Peyer's patch (tissue), 4 donors: Measurements from ENCODE around the gene FABP7.

Experiments used
- CTCF ChIP-seq, 6 experiments: fragments of 450-650 bp in 4 of 6; fragments of 200-600 bp in 2 of 6; sonication (generic) in 1 of 6; IDR thresholded peaks; one replicate each; pipeline ENCODE4 v1.5.1; 2017 to 2019; ENCODE audit warnings: antibody characterized with exemption in 6 of 6, mild to moderate bottlenecking in 3 of 6, moderate library complexity in 1 of 6
- POLR2A ChIP-seq, 2 donors: fragments of 450-650 bp; IDR thresholded peaks; one replicate each; pipeline ENCODE4 v1.5.1; 2017; ENCODE audit warnings: antibody characterized with exemption in 2 of 2, mild to moderate bottlenecking in 2 of 2, moderate library complexity in 2 of 2

GRCh38 chr6:122752459-122752858 is 27.1 kb upstream of the FABP7 start:
- TF ChIP-seq CTCF (IDR thresholded peaks at IDR 0.05) (no peak), POLR2A (IDR thresholded peaks at IDR 0.05) (no peak)
